SK-N-SH (cell line): Measurements from ENCODE around the gene THSD4. TPM values are rescaled to one million over a fixed set of nuclear protein-coding genes. Genes with fewer than 3 reads are reported as not detected.
A peak's percentile ranks its signal among the peaks of the same experiment; 100 is the strongest.

Experiments used
- CTCF ChIA-PET: fragments of 300-600, 350-600 bp; formaldehyde crosslinking; extraction: SDS; loops from one replicate; lab custom pipeline; 2021; lab: Yijun Ruan, JAX
- POLR2A ChIA-PET: fragments of 350-600 bp; sonication (Branson Sonifier 250); formaldehyde crosslinking; extraction: SDS; loops from one replicate; lab custom pipeline; 2020; ENCODE audit warnings: antibody characterized with exemption, inconsistent platforms; lab: Yijun Ruan, JAX
- DNase-seq: peaks from one replicate; pipeline ENCODE4 v3.0.0; 2012
- H2AFZ ChIP-seq: fragments of 200-600 bp; sonication (generic); 2 replicates; pipeline ENCODE4 v1.8.1; 2016; ENCODE audit warnings: antibody characterized with exemption, mild to moderate bottlenecking, low read depth
- H3F3A ChIP-seq: fragments of 200-600 bp; sonication (generic); replicated peaks from 2 replicates; pipeline ENCODE3; 2016; ENCODE audit warnings: antibody characterized with exemption, mild to moderate bottlenecking; ENCODE audit not compliant: insufficient read depth
- H3K27ac ChIP-seq, 2 experiments: fragments of 200-500 bp in 1 of 2; fragments of 200-600 bp in 1 of 2; sonication (Bioruptor generic) in 1 of 2; sonication (generic), shearing (Covaris generic) in 1 of 2; 2 replicates each; pipeline versions ENCODE4 v1.5.1 to v1.6.1; 2014 to 2016; ENCODE audit warnings: low read depth in 2 of 2, inconsistent platforms in 1 of 2, low read length in 1 of 2, mild to moderate bottlenecking in 1 of 2, mixed read lengths in 1 of 2
- H3K27me3 ChIP-seq: fragments of 200-600 bp; sonication (generic), shearing (Covaris generic); 2 replicates; pipeline ENCODE4 v1.6.1; 2016; ENCODE audit warnings: mixed run types; ENCODE audit not compliant: insufficient read depth
- H3K36me3 ChIP-seq, 2 experiments: fragments of 200-500 bp in 1 of 2; fragments of 200-600 bp in 1 of 2; sonication (Bioruptor generic) in 1 of 2; sonication (generic) in 1 of 2; replicated peaks in 1 of 2; 2 replicates each; pipeline versions ENCODE3 to v1.5.1; 2014 to 2016; ENCODE audit warnings: low read length in 1 of 2, mild to moderate bottlenecking in 1 of 2; ENCODE audit not compliant: insufficient read depth in 2 of 2, control insufficient read depth in 1 of 2
- H3K4me1 ChIP-seq, 2 experiments: fragments of 200-500 bp in 1 of 2; fragments of 200-600 bp in 1 of 2; sonication (Bioruptor generic) in 1 of 2; sonication (generic), shearing (Covaris generic) in 1 of 2; 2 replicates each; pipeline versions ENCODE4 v1.5.1 to v1.6.1; 2014 to 2016; ENCODE audit warnings: low read depth in 1 of 2, low read length in 1 of 2, mixed run types in 1 of 2; ENCODE audit not compliant: insufficient read depth in 2 of 2, control insufficient read depth in 1 of 2
- H3K4me2 ChIP-seq: fragments of 200-600 bp; sonication (generic), shearing (Covaris generic); 2 replicates; pipeline ENCODE4 v1.6.1; 2017; ENCODE audit warnings: mixed run types
- H3K4me3 ChIP-seq, 2 experiments: fragments of 200-500 bp in 1 of 2; fragments of 200-600 bp in 1 of 2; sonication (Bioruptor generic) in 1 of 2; sonication (generic), shearing (Covaris generic) in 1 of 2; 2 replicates each; pipeline versions ENCODE4 v1.5.1 to v1.8.1; 2014 to 2016; ENCODE audit warnings: low read depth in 2 of 2, inconsistent platforms in 1 of 2, low read length in 1 of 2, mild to moderate bottlenecking in 1 of 2, mixed read lengths in 1 of 2, moderate library complexity in 1 of 2
- H3K79me2 ChIP-seq: fragments of 200-600 bp; sonication (generic); 2 replicates; pipeline ENCODE4 v1.8.1; 2017; ENCODE audit warnings: mild to moderate bottlenecking; ENCODE audit not compliant: insufficient read depth
- H3K9ac ChIP-seq: fragments of 200-600 bp; sonication (generic); 2 replicates; pipeline ENCODE4 v1.6.1; 2017; ENCODE audit warnings: mixed run types
- H3K9me2 ChIP-seq: fragments of 200-600 bp; sonication (generic); 2 replicates; pipeline ENCODE4 v1.6.1; 2017; ENCODE audit warnings: mixed run types
- H3K9me3 ChIP-seq: fragments of 200-600 bp; sonication (generic); 2 replicates; pipeline ENCODE4 v1.6.1; 2017; ENCODE audit warnings: mixed run types, mild to moderate bottlenecking, moderate library complexity
- H4K20me1 ChIP-seq: fragments of 200-600 bp; sonication (generic); 2 replicates; pipeline ENCODE4 v1.6.1; 2017; ENCODE audit warnings: mild to moderate bottlenecking, mixed run types; ENCODE audit not compliant: insufficient read depth
- CHD2 ChIP-seq: fragments of 150-350 bp; IDR thresholded peaks from 2 replicates; pipeline ENCODE4 v1.6.1; 2018; ENCODE audit warnings: low read length; ENCODE audit not compliant: partially characterized antibody
- CTCF ChIP-seq: fragments of 200-600 bp; sonication (generic); IDR thresholded peaks from 2 replicates; pipeline ENCODE4 v1.6.1; 2017; ENCODE audit warnings: antibody characterized with exemption, mild to moderate bottlenecking, moderate library complexity
- ELF1 ChIP-seq: IDR thresholded peaks from 2 replicates; pipeline ENCODE4 v1.4.0; 2012
- EP300 ChIP-seq, 2 experiments: IDR thresholded peaks; 2 replicates each; pipeline versions ENCODE4 v1.4.0 to v1.6.1; 2012; ENCODE audit warnings: borderline replicate concordance in 1 of 2, low read depth in 1 of 2, low read length in 1 of 2
- FOSL2 ChIP-seq: IDR thresholded peaks from 2 replicates; pipeline ENCODE4 v1.4.0; 2012; ENCODE audit warnings: low read depth, mild to moderate bottlenecking, moderate library complexity, borderline replicate concordance
- FOXM1 ChIP-seq: IDR thresholded peaks from 2 replicates; pipeline ENCODE4 v1.4.0; 2012; ENCODE audit warnings: low read depth, mild to moderate bottlenecking
- GABPA ChIP-seq: IDR thresholded peaks from 2 replicates; pipeline ENCODE4 v1.4.0; 2012; ENCODE audit warnings: low read depth, mild to moderate bottlenecking
- JUND ChIP-seq: IDR thresholded peaks from 2 replicates; pipeline ENCODE4 v1.4.0; 2012
- MAX ChIP-seq: IDR thresholded peaks from 2 replicates; pipeline ENCODE4 v1.4.0; 2012; ENCODE audit warnings: low read depth
- MEF2A ChIP-seq: IDR thresholded peaks from 2 replicates; pipeline ENCODE4 v1.4.0; 2012; ENCODE audit warnings: low read depth, borderline replicate concordance
- MXI1 ChIP-seq: IDR thresholded peaks from 2 replicates; pipeline ENCODE4 v1.6.1; 2012; ENCODE audit warnings: mild to moderate bottlenecking, low read depth, low read length, improper control_type of control experiment
- NFIC ChIP-seq: IDR thresholded peaks from 2 replicates; pipeline ENCODE4 v1.4.0; 2012; ENCODE audit warnings: borderline replicate concordance
- NRF1 ChIP-seq: IDR thresholded peaks from 2 replicates; pipeline ENCODE4 v1.6.1; 2012; ENCODE audit warnings: low read depth, mild to moderate bottlenecking, low read length
- REST ChIP-seq: IDR thresholded peaks from 2 replicates; pipeline ENCODE4 v1.6.1; 2012; ENCODE audit warnings: mild to moderate bottlenecking, low read depth, low read length, moderate library complexity
- RFX5 ChIP-seq: IDR thresholded peaks from 2 replicates; pipeline ENCODE4 v1.6.1; 2012; ENCODE audit warnings: mild to moderate bottlenecking, improper control_type of control experiment, low read length
- RXRA ChIP-seq: IDR thresholded peaks from 2 replicates; pipeline ENCODE4 v1.4.0; 2012; ENCODE audit warnings: low read depth, mild to moderate bottlenecking, borderline replicate concordance
- SMC3 ChIP-seq: IDR thresholded peaks from 2 replicates; pipeline ENCODE4 v1.6.1; 2012; ENCODE audit warnings: low read depth, low read length, improper control_type of control experiment
- TAF1 ChIP-seq: IDR thresholded peaks from 2 replicates; pipeline ENCODE4 v1.6.1; 2012; ENCODE audit warnings: low read depth, mild to moderate bottlenecking, low read length, moderate library complexity, borderline replicate concordance
- USF1 ChIP-seq: IDR thresholded peaks from 2 replicates; pipeline ENCODE4 v1.4.0; 2012; ENCODE audit warnings: low read depth, borderline replicate concordance
- USF2 ChIP-seq: fragments of 150-350 bp; IDR thresholded peaks from 2 replicates; pipeline ENCODE4 v1.6.1; 2017; ENCODE audit warnings: antibody characterized with exemption, low read length, low read depth, borderline replicate concordance
- YY1 ChIP-seq: IDR thresholded peaks from 2 replicates; pipeline ENCODE4 v1.4.0; 2012; ENCODE audit warnings: low read depth, mild to moderate bottlenecking
- WGBS: methylation state at CpG from one replicate; pipeline ENCODE4 v1.1.6; 2017; ENCODE audit warnings: low lambda C conversion rate; 5-methylcytosine and 5-hydroxymethylcytosine counted together
- polyA plus RNA-seq, 3 experiments: library from polyadenylated mRNA; depleted of rRNA; stranded (reverse); fragments of >200 nt; gene quantifications; 2 replicates each; pipeline ENCODE4 v1.2.3, GENCODE V29; 2012

Gene THSD4
- polyA plus RNA-seq, 1 of the 3 experiments (the other 2 are of a cell fraction) = 79.1 TPM

GRCh38 chr15:71679793-71680353 is 564.6 kb downstream of the THSD4 start (continued):
- TF ChIP-seq ELF1 (no peak), RFX5 (no peak), USF1 (no peak), JUND (peak; percentile 61), EP300 (IDR thresholded peaks at IDR 0.05; ENCODE audit: borderline replicate concordance in 1 of 2, low read depth in 1 of 2, low read length in 1 of 2) (peak in 1 of 2 experiments; percentile 75; a peak in 1 of 4 replicates), MXI1 (no peak), NRF1 (no peak), SMC3 (no peak), GABPA (no peak), MAX (peak; percentile 14; the same call in 1 of the 2 replicates), NFIC (peak; percentile 42; the same call in 1 of the 2 replicates)

GRCh38 chr15:71682001-71682400 is 566.7 kb downstream of the THSD4 start:
- H3K4me2 ChIP-seq = no peak overlapping the region
- CTCF ChIA-PET = no interaction called here
- no peaks in the 10 kb centered on the region for H3K9me3 ChIP-seq
- no peak for TF ChIP-seq MXI1
- no peak for TF ChIP-seq USF2
- TF ChIP-seq YY1 = no peak
- no peak for TF ChIP-seq CTCF
- no peak for TF ChIP-seq CHD2
- TF ChIP-seq FOSL2 = no peak
- no peak for TF ChIP-seq TAF1
- TF ChIP-seq MEF2A = no peak
- TF ChIP-seq NRF1 = no peak
- no peak for TF ChIP-seq USF1
- TF ChIP-seq EP300 (IDR thresholded peaks at IDR 0.05; ENCODE audit: borderline replicate concordance in 1 of 2, low read depth in 1 of 2, low read length in 1 of 2) = no peak
- TF ChIP-seq RXRA = no peak
- no peak for TF ChIP-seq FOXM1
- no peak for TF ChIP-seq REST
- TF ChIP-seq JUND = no peak
- H3K79me2 ChIP-seq = peaks cover 5% of the 10 kb centered on the region; the same call in 1 of the 2 replicates
- WGBS = 86% methylated on average over 3 of the region's 3 CpGs
- H3K27me3 ChIP-seq = no peaks in the 10 kb centered on the region
- no peak overlapping the region for H2AFZ ChIP-seq
- H3K9ac ChIP-seq = no peak overlapping the region
- DNase-seq = no peak
- no peaks in the 10 kb centered on the region for H4K20me1 ChIP-seq
- peaks cover 12 to 46% of the 10 kb centered on the region in 2 experiments for H3K4me1 ChIP-seq
- H3K27ac ChIP-seq = peak overlapping the region in 1 of 2 experiments; percentile 36; a peak in 2 of 4 replicates
- POLR2A ChIA-PET = no interaction called here
- no peak overlapping the region for H3K4me3 ChIP-seq
- H3K36me3 ChIP-seq = no peaks in the 10 kb centered on the region
- H3K9me2 ChIP-seq = no peaks in the 10 kb centered on the region
- peaks cover 47% of the 10 kb centered on the region for H3F3A ChIP-seq
